ENCODE measurements around the gene CIDEB.

Gene CIDEB

GRCh38 chr14:24269368-24269767, 38.4 kb downstream of the CIDEB start:
- no peak for DNase-seq

DNA sequence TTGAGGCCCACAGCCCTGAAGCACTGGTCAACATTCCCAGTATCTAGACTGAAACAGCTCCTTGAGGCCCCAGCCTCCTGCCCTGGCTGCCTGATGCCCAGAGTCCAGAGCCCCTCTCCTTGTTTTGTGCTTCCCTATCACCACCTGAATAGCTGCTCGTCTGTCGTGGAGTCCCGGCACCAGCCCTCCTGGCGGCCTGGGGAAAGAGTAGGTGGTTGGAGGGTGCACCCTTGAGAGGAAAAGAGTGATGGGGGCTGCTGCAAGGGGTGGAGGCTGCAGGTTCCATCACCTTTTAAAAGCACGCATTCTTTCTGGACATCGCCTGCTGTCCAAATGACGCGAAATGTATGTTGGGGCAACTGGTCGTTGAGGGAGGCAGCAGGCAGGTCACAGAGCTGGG, 39.6 kb downstream of the CIDEB start:
- no peak for DNase-seq

- DNase-seq, result no peak
Observed at GRCh38 chr14:24267516-24267915, 40.3 kb downstream of the CIDEB start.

DNA sequence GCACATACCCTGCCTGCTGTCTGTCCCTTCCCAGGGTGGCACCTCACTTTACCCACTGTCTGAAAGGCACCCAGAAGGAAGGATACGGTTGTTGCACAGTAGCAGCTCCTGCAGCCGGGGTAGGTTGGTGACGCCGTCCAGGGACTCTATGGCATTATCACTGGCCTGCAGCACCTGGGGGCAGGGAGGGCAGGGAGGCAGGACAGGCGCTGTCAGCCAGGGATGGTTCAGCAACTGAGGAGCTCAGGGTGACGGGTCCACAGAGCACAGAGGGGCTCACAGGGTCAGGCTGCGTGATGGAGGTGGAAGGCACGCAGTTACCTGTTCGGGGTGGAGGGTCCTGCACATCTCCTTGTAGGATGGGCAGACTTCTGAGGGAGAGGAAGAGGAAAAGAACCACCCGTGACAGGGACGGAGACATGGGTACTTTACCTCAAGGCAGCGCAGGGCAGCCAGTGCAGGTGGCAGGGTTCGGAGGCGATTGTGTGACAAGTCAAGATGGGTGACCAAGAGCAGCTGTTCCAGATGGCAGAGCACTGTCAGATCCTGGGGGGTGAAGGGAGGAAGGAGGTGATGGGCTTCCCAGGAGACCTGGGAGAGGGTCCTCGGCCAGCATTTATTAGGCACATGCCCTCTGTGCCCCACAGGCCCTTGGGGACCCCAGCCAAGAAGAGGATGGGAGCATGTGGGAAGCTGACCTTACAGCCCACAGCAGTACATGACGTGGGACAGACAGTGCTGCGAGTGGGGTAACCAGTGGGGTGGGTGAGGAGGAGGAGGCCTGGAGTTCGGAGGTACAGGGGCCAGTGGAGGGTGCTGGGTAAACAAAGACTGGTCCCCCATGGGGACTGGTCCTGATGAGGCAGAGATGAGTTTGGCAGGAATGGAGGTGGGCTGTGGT, 41.2 kb downstream of the CIDEB start:
- DNase-seq, result no peak

DNA sequence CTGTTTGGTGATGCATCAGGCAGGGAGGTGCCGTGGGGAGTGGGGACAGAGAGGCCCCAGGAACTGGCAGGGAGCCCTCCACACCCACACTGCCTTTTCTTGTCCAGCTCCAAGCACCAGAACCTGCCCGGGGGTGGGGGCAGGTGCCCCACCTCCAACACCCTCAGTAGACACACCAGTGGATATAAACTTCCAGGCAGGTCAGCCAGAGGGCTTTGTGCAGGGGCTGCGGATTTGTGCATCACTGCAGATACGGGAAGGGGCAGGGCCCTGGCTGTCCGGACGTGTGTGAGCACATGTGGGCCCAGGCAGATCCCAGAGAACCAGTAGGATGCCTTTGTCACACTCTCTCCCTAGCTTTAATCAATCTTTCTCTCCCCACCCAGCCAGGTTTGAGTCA, 43.5 kb downstream of the CIDEB start:
- DNase-seq, result no peak

DNA sequence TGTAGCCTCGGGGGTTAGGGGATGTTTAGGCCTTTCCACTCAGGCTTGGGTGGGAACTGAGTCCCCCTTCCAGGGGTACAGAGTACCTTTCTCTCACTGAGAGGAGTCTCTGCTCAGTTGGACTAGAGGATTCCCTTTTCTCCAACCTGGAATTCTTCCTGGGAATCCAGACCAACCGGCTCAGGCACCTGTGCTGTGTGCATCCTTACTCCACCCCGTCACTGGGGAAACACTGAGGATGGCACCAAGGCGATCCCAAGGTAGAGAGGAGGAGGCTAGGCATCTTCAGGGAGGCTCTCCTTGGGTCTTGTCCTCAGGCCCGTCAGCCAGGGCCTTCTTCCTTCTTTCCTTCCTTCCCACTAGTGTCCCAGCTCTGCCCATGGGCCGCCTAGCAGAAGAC, 43.9 kb downstream of the CIDEB start:
- no peak for DNase-seq

DNA sequence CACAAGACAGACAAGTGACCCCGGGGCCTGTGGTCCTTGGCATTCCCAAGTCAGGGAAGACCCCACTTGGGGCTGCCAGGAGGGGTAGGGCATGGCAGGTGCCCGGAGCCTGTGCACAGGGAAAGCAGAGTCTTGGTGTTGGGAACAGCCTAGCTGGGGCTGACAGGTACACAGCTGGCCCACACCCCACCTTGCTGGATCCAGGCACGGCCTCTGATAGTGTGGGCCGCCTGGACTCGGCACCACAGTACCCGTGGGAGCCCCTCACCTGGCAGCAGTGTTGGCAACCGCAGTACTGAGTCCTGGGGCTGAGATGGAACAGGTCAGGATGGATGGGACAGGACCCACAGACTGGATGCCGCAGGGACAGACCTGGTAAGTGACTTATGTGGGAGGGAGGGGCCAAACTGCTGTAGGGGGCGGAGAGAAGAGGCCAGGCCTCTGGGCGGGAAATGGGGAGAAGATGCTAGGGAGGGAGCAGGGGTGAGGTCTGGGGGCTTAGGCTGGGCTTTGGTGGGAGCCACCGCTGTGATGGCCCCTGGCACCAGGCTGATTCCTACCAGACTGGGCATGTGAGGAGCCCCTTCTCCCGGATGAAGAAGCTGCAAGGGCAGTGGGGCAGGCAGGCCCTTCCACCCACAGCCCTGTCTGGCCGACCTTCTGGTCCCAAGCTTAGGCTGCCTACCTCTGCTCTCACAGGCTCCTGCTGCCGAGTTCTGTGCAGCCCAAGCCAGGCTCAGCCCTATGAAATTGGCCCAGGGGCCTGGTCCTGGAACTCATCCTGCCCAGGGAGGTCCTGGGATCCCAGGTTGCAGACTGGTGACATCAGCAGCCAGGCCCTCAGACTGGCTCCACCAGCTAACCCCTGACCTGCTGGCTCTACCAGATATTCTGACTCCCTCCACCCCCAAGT, 44.7 kb downstream of the CIDEB start, which contains the start of gene TGM1:
Gene TGM1, minus strand, starts transcription at position 357 of the 913 bp plus-strand sequence. CDS start 825 bp downstream, outside the sequence.
- DNase-seq, result no peak

DNA sequence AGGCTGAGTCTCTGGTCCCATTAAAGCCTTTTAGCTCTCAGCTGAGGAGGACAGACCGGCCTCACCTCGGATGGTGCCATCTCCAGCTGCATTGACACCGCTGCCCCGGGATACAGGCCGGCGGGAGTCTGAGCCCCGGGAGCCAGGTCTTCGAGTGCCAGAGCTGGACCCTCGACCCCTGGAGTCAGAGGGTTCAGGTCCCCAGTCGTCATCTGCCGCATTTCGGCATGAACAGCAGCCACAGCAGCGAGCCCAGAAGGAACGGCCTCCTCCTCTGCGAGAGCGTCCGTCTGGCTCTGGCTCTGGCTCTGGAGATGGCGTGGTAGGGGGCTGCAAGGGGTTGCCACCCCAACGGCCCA, 45.8 kb downstream of the CIDEB start:
- DNase-seq, result no peak

- DNase-seq, result no peak
Observed at GRCh38 chr14:24261256-24261968, 46.4 kb downstream of the CIDEB start.

DNA sequence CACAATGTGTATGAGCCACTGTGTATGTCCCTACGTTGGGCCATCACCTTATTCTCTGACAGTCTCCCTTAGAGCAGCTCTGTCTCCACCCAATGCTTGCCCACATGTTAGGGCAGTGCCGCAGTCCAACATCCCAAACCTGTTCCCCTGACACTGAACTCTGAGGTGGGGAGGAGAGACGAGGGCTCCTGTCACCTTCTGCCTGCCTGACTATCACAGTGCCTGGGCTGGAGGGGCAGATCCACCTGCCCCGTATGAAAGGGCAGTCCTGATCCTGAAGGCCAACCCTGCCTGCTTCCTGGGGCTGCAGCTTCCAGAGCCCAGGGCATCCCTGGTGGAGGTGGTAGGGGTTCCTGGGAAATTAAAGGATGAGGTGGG, 47.0 kb downstream of the CIDEB start:
- no peak for DNase-seq

DNA sequence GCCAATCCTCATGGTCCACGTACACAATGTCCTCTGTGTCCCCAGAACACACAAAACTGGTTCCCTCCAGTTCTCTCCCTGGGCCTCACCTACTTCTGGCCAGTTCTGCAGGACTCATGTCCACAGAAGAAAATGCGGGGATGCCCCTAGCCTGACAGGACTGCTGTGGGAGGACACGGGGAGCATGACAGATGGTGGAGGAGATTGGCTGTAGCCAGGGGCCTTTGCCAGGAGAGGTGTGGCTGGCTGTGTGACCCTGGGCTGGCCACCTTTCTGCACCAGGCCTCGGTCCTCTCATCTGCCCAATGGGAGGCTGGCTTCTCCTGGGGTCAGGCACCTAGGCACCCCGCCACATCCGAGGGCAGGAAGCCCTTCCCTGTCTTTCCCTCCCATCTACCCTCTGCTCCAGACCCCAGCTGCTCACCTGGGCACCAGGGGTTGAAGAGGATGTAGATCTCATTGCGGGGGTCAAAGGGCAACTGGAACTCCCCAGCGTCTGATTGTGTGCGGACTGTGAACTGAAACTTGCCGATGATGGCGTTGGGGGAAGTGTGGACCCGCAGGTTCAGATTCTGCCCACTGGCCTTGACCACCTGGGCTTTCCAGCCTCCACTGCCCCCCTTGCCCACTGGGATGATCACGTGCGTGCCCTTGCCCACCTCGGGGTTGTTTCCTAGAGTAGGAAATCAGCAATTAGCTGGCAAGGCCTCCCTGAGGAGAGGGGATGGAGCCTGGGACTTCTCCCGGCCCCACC, 47.6 kb downstream of the CIDEB start:
- DNase-seq, result no peak

DNA sequence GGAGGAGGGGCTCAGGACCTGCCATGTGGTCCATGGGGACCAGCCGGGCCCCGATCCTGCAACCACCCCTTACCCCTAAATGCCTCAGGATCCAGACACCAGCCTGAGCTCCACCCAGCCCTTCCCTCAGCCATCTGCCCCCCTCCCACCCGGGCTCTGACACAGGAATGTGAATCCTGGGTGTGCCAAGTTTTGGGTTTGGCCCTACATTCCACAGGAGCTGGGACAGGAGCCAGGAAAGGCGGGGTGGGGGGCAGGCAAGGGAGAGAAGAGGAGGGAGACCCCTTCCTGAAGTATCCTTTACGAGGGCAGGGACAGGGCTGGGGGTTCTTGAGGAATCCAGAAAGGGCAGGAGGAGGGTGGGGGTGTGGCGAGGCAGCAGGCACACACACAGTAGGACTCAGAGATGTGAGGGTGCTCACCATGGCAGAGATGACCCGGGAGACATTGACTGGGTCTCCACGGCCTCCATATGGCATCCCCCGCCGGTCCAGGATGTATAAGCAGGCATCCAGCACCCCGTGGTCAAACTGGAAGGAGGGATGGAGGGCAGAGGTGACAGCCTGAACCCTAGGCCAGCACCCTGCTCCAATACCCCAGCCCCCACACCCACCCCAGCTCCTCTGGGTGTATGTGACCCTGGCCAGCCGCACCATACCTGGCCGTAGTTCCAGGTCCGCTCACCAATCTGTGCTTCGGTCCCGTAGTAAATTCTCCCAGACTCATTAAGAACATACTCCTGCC, 48.3 kb downstream of the CIDEB start:
- DNase-seq, result no peak

DNA sequence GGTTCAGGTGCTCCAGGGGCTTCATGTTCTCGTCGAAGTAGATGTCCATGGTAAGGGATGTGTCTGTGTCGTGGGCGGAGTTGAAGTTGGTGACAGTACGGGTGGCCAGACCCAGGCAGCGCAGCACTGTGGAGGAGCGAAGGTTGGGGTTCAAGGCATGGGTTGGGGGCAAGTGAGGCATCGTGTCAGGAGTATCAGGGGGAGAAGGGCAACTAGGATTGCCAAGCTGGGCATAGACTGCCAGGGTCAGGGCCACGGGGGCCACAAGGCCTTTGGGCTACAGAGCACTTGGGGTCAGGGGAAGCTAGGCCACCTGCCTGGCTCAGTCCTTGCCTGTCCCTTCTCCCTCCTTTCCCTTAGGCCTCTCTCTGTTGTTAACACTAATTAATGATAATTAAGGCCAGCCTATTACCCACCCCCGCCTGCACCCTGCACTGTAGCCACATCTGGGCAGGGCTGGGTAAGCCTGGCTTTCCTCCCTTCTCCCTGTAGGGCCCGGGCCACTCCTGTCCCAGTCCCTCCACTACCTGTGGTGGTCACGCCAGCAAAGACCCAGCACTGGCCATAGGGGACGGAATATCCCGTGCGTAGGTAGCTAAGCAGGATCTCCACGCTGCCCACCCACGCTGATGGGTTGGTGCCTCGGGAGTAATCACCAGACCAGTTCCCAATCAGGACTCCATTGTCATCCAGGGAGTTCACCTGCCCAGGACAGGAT, 49.1 kb downstream of the CIDEB start:
- no peak for DNase-seq

DNA sequence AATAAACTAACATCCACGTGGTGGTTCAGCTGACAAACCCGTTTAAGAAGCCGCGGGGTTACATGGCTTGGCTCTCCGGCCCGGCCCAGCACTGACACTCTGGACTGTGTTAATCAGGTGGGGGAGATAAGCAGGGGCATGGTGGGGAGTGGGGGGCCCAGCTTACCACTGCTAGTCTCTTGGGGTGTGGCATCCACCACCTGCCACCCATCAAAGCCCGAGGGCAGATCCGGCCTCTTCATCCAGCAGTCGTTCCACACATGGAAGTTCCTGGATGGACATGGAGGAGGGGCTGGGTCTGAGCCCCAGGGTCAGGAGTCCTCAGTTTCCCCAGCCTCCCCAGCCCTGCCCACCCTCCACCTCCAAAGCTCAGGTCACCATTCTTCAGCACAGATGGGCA, 49.7 kb downstream of the CIDEB start:
- DNase-seq, result no peak

DNA sequence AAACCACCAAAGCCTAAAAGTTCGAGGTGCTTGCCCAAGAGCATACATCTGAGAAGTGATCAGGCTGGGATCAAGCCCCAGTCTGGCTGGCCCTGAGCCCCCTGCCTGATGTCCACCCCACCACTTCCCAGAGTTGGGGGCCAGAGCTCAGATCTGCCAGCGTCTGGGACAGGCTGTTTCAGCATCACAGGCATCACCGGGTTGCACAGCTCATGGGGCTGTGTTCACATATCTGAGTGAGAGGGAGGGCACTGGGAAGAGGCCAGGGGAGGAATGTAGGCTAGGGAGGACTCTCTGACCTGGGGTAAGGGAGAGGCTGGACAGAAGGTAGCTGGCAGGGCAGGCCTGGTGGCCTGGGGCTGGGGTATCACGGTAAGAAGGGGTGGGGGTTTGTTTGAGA, 50.8 kb downstream of the CIDEB start:
- DNase-seq, result no peak

- DNase-seq, result no peak
Observed at GRCh38 chr14:24255931-24256711, 51.7 kb downstream of the CIDEB start.

GRCh38 chr14:24255438-24255837, 52.3 kb downstream of the CIDEB start:
- no peak for DNase-seq
